Measurements from ENCODE around the gene SNAP25.

Gene SNAP25

GRCh38 chr20:10307359-10307735, 88.7 kb downstream of the SNAP25 start:
- DNase-seq: no peak

GRCh38 chr20:10308652-10309051, 90.0 kb downstream of the SNAP25 start:
- DNase-seq: no peak

- no peak for DNase-seq
Observed at GRCh38 chr20:10309326-10309725, 90.7 kb downstream of the SNAP25 start.

DNA sequence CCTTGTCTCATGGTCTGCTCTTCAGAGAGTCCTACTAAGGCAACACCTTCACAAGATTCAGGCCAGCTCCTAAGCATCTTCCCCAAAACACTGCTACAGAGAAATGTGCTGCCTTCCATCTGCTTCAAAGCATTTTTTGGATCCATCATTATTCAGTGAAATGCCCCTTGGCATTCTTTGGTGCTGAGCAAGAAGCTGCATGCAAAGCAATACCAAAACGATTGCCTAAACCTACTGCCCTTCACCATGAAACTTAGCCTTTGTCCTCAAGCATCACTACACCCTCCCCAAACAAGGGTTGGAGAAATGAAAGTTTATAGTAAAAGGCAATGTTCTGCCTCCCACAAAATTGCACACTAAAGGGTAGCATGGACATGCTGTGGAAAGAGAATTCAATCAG, 93.5 kb downstream of the SNAP25 start:
- no peak for DNase-seq

- no peak for DNase-seq
Observed at GRCh38 chr20:10313215-10313614, 94.6 kb downstream of the SNAP25 start.

- no peak for DNase-seq
Observed at GRCh38 chr20:10313701-10314100, 95.1 kb downstream of the SNAP25 start.

- no peak for DNase-seq
Observed at GRCh38 chr20:10314198-10314597, 95.6 kb downstream of the SNAP25 start.

- DNase-seq: no peak
Observed at GRCh38 chr20:10315138-10315537, 96.5 kb downstream of the SNAP25 start.

DNA sequence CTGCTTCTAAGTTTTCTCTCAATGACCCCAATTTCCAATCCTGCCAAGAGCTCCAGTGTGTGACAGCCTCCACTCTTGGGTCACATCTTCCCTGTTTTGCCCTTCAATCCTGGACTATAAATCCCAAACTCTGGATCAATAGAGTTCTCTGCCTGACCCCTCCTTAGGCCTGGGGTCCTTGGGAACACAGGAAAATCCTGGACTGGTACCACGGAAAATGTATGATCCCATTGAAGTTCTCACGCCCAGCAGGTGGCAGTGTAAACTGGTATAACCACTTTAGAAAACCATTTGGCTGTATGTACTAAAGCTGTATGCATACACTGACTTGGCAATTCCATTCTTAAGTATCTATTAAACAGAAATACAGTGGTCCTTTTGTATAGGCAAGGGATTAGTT, 98.0 kb downstream of the SNAP25 start:
- peak; percentile 24 for DNase-seq

DNA sequence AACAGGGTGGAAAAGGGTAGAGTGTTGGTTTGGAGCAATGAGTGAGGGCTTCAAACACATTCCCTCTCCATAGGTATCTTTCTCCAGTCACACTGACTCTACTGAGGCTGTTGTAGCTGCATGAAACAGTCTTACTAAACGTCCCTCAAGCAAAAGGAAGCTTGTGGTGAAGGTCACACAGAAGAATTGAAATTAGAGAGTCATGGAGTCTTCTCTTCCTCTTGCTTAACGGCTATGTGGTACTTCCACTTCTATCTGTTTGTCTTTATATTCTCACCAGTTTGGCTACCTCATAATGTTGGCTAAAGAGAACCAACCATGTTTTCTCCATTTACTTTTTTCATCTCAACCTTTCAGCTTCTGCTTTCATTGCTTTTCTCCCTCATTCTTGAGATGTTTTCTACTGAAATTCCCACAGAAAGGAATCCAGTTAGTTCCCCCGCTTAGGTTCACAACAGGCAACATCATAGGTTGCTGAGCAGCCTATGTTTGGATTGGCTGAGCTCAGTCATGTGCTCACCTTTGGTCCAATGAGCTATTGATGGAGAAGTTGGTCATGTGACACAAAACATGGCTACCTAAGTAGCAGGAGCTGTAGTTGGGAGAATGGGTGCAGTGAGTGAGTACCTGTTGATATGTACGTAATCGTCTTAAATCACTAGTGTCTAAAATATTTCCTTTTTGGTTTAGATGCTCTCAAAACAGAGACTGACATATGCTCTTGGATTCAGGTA, 99.8 kb downstream of the SNAP25 start:
- no peak for DNase-seq

- no peak for DNase-seq
Observed at GRCh38 chr20:10319855-10320254, 101.2 kb downstream of the SNAP25 start.

GRCh38 chr20:10321138-10321717, 102.6 kb downstream of the SNAP25 start:
- no peak for DNase-seq

DNA sequence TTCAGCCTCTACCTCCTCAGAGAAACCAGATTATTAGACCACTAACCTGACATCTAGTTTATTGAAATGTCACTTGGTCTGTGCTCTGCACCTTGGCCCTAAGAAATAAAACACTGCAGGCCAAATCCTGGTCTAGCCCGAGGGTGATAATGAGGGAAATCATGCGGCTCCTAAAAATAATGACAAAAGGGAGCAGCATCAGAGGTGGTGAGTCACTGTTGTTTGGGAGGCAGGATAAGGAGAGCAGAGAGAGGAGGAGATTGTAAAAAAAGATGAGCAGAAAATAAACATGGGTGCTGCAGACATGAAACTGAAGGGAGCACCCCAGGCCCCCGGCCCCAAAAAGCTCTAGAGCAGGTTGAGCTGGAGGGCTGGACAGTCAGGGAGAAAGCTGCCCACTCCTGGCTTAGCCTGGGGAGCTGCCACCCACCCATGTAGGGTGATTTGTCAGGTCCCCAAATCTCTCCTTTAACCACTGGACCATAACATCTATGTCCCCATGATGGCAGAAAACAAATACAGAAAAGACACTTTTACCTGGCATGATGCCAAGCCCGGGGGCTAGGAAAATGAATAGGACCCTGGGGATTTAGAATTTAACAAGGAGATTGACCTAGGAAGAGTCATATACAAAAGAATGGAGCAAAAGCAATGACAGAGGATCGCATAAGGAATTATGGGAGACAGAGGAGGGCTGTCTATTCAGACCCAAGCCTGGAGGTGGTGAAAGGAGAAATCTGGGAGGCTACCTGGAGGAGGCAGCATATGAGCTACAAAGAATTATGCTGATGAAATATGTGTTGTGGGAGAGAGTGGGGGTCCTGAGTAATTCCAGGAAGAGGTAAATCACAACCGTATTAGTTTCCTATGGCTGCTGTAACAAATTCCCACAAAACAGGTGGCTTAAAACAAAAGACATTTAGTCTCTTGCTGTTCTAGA, 103.7 kb downstream of the SNAP25 start:
- DNase-seq: no peak

GRCh38 chr20:10323729-10324128, 105.1 kb downstream of the SNAP25 start:
- no peak for DNase-seq

DNA sequence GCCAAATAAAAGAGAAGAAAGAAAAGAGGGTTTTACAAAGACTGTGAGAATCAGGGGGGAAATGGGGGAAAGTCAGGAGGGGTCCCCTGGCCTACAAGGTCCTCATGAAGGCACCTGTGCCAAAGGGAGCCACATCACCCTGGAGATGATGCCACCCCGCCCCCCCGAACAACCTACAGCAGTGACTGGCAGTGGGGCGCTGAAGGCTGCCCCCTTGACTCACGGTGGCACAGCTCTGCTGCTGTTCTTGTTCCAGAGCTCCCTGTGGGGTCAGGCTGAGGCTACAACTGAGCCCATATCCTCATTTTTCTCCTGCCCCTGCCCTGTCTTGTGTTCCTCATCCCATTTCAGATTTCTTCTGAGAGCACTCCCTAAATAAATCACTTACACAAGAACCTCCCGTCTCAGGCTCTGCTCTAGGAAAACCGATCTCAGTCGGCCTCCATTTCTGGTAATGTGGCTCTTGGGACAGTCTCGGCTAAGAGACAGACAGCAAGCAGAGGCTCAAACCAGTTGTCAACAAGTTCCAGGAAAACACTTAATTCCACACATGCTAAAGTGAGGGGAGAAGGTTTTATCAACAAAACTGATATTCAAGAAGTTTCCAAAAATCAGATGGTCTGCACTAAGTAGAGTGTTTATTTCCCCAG, 105.7 kb downstream of the SNAP25 start:
- DNase-seq: no peak

DNA sequence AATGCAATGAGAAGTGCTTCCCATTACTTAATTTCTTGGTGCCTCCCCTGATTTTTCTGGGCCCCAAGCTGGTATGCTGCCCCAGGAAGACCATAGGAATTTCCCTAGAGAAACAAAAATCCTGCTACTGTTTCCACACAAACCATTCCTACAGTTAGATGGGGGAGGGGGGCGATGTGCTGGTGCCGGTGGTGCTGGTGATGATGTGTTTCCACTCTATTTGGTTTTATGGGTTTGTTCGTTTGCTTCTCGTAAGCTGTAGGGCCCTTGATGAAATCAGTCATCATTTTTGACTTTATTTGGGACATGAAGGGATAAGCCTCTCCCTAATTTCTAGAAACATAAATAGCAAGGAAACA, 110.2 kb downstream of the SNAP25 start:
- no peak for DNase-seq

- DNase-seq: no peak
Observed at GRCh38 chr20:10329387-10330005, 110.9 kb downstream of the SNAP25 start.

- no peak for DNase-seq
Observed at GRCh38 chr20:10330071-10330470, 111.4 kb downstream of the SNAP25 start.

GRCh38 chr20:10332656-10333415, 114.2 kb downstream of the SNAP25 start:
- DNase-seq: no peak

GRCh38 chr20:10336959-10337729, 118.5 kb downstream of the SNAP25 start:
- peak; percentile 16 for DNase-seq

All from activated CD4-positive, alpha-beta T cell treated with anti-CD3 and anti-CD28 coated beads, Interleukin-2, amount 50 U/mL, for 16 hours (primary cell).